ENCODE results near the gene LARP4B. TPM values are rescaled to one million over a fixed set of nuclear protein-coding genes. Genes with fewer than 3 reads are reported as not detected.
"Not testable (repeated sequence)": the region's sequence is repeated elsewhere in the genome, so short reads cannot be mapped to it uniquely, and the experiment has no call there.

Gene LARP4B
- total RNA-seq, 1 experiment from 2014 or later = 13.6 TPM

DNA sequence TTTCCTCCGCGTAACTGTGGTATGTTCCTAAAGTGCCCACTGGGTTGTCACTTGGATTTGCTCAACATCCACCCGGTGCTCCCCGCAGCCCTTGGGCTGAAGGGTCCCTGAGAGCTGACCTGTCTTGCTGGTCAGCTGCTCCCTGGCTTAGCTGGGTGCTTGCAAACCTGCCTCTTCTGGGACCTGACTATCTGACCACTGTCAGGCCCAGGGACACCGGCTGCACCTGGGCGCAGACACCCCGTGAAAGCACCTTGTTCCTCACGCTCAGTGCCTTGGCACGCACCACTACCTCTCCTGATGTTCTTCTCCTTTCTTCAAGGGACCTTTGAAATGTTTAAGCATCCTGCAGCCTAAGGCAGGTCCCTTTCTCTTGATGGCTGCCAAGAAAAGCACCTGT is 26.6 kb upstream of the LARP4B start:
- no peak for DNase-seq (ENCODE audit: low spot score)

DNA sequence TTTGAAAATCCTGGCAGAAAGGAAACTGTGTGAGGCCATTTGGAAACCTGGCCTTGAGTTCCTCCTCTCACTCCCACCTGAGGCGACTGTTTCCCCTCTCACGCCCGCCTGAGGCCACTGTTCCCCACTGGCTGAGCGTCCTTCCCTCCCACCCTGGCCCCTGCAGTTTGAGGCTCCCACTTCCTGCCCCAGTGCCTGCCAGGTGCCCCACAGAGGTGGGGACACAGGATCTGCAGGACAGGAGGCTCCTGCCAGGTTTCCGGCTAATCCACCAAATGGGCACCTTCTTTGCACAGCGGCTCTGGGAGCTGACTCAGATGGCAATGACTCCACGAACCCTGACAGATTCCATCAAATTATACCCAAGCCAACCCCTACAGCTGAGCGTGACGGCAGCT is 24.3 kb upstream of the LARP4B start:
- no peak for DNase-seq (ENCODE audit: low spot score)

DNA sequence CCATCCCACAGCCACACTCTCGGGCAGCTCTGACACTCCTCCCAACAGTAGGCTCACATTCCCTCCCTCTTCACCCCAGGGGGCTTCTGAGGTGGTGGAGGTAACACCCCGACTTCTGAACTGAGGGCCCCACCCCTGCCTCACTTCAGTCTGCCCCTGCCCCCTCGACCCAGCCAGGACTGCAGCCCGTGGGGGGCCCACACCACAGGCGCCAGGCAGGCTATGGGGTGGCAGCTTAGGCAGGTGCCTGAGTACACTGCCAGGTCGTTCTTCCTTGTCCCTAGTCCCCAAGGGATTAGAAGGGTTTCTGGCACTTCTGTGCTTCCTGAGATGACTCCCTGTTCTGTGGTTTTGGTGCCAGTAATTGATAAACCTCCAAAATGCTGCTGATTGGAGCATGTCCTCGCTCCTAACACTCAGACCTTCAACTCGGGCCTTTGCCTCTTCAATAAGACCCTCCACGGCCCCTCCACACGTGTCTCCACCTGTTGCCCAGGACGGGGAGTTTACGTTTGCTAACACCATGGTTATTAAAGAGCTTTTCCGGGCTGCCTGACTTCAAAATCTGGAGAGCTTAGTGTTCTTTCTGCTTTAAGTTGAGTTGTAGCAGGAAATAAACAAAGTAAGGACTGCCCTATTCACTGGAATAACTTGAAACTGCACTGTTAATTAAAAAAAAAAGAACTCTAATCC is 23.8 kb upstream of the LARP4B start:
- no peak for DNase-seq (ENCODE audit: low spot score)

DNA sequence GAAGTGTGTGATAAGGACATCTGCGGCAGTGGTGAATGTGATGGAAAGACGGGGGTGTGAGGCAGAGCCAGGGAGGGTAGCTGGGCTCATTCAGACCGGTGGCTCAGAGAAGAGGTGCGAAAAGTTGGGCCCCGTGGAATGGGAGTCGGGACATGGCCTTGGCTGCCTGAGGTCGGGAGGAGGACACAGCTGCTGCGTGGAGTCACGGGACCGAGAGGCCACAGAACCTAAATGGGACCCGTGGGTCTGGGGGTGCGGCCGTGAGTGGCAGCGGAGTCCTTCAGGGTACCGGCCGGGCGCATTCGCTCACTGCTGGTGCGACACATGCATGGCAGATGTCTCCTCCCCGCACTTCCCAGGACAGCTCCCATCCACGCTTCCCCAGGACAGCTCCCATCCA is 22.9 kb upstream of the LARP4B start:
- no peak for DNase-seq (ENCODE audit: low spot score)

DNA sequence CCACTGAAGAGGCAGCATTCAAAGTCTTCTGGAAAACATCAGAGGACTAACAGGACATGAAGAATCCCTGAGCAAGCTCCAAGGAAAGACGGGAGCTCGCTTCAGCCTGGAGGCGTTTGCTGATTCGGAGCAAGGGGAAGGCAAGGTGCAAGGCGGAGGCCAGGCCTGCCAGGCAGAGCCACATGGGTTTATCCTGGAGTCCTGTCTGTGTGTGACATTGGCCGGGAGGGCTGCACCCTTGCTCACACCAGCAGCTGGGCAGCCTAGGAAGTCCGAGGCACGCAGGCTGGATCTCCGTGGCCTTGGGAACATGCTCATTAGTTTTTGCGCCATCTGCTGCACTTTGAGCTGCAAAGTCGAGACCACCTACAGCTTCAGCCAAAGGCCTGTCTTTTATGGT is 22.3 kb upstream of the LARP4B start:
- DNase-seq (ENCODE audit: low spot score) = no peak

DNA sequence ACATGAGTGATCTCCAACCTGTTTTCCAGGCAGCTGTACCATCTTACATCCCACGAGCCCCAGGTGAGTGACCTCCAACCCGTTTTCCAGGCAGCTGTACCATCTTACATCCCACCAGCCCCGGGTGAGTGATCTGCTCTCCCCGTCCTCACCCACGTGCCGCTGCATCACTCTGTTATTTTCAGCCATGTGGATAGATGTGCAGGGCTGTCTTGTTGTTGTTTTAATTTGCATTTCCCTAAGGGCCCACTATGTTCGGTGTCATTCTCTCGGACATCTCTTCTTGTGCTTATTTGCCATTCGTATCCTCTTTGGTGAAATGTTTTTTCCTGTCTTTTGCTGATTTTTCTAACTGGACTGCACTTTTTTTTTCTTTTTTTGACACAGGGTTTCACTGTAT is 17.9 kb upstream of the LARP4B start:
- no peak for DNase-seq (ENCODE audit: low spot score)

DNA sequence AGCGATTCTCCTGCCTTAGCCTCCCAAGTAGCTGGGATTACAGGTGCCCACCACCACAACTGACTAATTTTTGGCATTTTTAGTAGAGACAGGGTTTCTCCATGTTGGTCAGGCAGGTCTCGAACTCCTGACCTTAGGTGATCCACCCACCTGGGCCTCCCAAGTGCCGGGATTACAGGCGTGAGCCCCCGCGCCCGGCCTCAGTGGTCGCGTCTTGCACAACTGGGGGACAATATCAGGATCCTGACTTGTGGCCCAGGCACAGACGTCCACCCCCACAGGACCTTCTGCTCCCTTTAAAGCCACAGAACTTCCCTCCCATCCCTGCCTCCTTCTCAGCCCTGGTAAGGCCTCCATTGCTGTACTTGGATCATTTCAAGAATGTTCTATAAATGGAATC is 16.8 kb upstream of the LARP4B start:
- no peak for DNase-seq (ENCODE audit: low spot score)

DNA sequence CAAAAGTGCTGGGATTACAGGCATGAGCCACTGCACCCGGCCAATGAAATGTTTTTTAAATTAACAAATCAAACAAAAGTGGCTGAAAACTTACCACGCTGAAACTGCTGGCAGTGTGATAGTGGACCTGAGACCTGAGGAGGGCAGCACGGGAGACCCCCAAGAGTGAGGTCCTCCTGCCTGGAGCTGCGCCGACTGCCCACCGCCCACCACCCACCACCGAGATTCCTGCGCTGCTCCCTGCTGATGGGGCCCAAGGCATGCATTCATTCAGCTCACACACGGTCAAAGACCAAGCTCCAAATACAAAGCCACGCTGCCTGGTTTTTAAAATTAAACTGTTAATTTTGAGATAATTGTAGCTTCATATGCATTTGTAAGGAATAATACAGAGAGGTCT is 16.4 kb upstream of the LARP4B start:
- no peak for DNase-seq (ENCODE audit: low spot score)

DNA sequence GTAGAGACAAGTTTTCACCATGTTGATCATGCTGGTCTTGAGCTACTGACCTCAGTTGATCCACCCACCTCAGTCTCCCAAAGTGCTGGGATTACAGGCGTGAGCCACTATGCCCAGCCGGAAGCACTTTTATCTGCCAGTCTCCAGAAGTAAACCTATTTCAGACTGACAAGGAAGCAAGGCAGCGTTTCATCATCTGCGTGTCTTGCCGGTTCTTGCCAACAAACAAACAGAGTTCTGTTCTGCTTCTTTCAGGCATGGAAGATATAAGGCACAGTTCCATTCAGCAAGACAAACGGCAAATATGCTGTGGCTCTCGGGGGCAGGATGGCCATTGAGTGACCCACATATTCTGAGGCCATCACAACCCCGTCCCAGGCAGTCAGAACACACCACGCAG is 15.5 kb upstream of the LARP4B start:
- no peak for DNase-seq (ENCODE audit: low spot score)

DNA sequence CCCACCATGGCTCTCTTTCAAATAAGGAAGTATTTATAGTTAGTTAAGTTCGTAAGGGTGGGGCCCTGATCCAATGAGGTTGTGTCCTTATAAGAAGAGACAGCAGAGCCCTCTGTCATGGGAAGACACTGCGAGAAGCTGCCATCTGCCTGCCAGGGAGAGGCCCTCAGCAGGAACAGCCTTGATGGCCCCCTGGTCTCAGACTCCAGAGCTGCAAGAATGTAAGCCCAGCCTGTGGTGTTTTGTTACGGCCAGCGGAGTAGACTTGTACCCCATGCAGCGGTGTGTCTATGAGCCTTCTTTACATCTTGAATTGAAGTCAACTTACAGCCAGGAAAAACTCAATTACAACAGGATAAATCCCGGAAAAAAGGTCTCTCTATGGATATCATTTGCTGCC is 14.3 kb upstream of the LARP4B start:
- no peak for DNase-seq (ENCODE audit: low spot score)

DNA sequence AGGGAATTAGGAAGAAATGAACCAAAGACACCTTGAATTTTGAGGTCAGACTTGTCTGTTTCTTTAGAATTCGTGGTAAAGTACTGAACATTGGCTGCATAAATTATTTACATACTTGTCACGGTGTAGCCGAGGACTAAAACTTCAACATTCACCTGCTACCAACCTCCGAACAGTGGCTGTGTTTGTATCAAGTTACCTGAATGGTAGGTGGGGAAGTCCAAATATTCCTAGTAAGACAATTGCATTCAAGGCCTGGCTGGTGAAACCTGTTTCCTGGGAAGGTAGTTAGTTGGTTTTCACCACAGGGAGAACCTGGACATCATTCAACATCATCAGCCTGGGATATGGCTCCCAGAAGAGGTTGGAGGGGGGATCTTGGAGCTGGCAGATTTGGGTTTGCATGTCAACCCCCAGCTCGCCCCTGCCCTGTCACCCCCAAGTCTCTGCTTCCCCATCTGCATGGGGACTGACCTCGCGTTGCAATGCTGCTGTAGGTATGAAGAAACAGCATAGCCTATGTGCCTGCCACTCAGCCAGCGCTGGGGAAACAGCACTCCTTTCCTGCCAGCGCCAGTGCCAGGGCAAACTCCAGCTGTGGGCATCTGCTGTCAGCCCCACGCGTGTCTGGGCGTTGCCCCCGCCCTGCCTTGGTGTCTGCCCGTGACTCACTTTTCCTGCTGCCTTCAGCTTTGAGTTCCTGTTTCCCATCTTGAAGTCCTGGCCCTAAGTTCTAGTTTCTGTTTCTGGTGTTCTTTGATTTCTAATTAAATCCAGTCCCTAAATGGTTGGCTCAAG is 12.7 kb upstream of the LARP4B start:
- no peak for DNase-seq (ENCODE audit: low spot score)

DNA sequence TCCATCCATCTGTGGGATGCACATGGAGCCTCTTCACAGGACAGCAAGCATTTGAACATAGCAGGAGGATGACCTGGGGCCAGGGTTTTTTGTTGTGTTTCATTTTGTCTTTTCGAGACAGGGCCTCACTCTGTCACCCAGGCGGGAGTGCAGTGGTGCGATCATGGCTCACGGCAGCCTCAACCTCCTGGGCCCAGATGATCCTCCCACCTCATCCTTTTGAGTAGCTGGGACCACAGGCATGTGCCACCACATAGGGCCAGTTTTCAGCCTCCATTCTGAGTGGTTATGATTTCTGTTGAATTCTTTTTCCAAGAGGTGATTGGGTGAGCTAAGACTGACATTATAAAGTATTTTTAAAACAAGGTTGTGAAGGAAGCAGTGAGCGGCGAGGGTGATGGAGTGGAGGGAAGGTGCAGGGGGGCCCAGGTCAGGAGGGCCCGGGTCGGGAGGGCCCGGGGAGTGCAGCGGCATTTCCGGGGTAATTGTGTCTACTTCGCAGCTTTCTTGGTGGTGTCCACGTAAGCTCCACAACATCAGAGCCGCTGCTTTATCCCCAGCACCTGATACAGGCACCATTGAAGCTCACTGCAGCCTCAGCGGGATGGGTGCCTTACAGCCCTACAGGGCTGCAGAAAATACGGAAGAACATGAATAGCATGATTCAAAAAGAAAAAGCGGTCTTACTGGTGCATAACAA is 12.0 kb upstream of the LARP4B start:
- no peak for DNase-seq (ENCODE audit: low spot score)

DNA sequence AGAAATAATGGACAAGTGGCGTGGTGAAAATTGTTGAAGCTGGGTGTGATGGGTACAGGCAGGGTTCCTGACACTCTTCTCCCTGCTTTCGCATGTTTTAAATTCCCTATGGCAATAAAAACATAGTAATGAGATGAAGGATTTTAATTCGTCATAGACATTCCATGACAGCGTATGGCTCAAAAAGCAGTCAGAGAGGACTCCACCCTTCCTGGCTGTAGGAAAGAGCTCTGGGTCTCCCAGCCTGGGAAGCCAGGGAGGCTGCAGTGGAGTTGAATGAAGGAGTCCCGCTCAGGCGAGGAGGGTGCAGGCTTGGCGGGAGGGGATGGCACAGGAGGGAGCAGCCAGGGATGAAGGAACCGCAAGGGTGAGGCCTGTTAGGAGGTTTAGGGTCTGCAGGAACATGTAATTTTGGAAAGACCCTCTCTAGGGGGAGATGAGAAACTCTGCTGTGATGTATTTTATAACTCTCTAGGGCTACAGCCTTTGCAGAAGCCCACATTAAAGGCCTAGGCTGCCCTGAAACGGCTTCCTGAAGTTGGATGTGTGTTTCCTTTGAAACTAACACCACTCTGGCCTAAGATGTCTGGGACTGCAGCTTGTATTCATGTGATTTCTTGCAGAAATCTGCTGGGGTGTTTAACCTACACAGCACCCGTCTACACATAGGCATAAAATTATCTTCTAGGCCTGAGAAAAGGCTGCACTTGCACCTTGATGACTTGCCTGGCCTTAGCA is 7.6 kb upstream of the LARP4B start:
- no peak for DNase-seq (ENCODE audit: low spot score)

DNA sequence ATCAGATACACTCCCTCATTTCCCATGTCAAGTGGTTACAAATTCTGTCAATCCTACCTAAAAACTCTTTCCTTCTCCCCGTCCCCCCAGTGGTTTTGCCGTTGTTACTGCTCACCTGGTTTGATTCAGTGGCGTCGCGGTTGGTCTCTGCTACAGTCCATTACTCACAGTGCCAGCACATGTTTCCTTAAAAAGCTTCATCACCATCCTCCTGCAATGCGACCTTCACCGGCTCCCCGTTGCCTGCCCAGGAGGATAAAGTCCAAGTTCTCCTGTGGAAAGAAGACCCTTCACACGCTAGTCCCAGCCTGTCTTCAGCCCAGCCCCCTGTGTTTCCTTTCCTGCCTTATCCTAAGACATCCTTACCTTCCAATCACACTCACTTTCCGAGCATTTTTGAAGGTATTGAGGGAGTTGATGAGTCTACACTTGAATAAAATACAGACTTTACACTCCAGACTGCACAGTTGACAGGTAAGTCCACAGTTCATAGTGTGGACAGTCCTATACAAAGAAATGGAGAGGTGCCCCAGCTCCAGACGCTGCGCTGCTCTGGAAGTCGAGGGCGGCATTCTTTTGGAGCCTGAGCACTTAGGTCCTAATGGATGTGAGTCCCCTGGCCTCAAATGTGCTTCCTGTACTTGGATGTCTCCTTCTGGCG is 3.4 kb upstream of the LARP4B start:
- no peak for DNase-seq (ENCODE audit: low spot score)

DNA sequence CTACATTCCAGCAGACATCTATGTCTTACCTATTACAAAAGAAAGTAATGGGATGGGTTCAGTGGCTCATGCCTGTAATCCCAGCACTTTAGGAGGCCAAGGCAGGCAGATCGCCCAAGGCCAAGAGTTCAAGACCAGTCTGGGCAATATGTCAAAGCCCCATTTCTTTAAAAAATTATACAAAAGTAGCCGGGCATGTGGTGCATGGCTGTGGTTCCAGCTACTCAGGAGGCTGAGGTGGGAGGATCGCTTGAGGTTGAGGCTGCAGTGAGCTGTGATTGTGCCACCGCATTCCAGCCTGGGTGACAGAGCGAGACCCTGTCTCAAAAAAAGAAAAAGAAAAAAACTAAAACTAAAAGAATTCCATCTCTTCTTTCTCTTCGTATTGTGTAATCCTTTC is 2.7 kb upstream of the LARP4B start:
- not testable (repeated sequence) for DNase-seq (ENCODE audit: low spot score)

DNA sequence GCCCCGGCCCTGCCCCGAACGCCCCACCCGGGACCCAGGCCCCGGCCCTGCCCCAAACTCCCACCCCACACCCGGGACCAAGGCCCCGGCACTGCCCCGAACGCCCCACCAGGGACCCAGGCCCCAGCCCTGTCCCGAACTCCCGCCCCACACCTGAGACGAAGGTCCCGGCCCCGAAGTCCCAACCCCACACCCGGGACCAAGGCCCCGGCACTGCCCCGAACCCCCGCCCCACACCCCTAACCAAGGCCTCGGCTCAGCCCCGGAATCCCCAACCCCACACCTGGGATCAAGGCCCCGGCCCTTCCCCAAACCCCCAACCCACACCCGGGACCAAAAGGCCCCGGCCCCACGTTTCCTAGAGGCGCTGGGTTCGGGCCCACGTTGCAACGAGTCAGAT is 1.1 kb upstream of the LARP4B start:
- DNase-seq (ENCODE audit: low spot score) = no peak

DNA sequence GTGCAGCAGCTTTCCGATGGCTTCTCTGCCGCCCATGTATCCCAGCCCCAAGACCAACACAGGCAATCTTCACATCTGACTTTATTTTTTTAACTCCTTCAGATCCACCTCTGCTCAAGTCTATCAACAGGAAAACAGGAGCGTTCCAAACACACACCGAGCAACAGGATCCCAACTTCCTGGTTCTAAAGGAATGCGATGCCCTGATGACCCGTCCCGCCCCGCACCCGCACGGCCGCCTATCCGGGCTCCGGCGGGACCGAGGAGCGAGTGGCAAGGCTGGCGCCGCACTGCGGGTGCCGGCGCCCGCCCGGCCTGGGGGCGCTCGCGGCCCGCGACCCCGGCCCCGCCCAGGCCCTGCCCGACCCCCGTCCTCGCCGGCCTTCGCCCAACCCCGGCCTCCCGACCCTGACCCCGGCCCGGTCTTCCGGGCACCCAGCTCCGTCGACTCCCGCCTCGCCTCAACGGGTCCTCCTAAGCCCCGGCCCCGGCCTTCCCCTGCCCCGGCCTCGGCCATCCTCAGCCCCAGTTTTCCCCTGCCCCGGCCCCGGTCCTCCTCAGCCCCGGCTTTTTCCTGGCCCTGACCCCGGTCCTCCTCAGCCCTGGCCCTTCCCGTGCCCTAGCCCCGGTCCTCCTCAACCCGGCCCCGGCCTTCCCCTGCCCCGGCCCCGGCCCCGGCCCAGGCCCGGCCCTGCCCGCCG is 730 bp downstream of the LARP4B start:
- DNase-seq (ENCODE audit: low spot score) = no peak

DNA sequence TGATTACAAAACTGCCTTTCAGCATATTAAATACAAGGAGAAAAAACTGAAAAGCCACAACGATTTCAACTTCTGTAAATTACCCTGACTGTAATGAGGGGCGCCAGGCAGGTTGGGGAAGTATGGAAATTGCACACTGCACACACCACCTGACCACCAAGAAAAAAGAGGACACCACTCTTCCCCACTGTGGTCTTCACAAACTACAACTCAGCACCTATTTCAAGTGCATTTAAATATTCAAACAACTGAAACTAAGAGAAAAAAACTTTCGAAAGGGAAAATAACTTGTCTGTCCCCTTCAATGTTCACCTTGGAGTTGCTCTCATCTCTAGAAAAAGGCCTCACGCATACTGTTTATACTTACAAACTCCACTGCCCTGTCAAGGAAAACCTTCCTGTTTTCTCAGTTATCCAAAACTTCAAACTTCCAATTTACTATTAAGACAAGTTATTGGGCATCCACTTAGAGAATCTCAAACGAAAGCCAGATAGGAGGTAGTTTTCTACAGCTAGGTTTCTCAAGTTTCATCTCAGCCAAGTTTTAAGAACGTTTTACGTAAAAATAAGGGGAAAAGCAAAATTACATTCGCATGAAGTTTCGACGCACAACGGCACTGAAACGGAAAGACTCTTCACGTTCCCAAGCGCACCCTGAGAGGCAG is 1.4 kb downstream of the LARP4B start:
- DNase-seq (ENCODE audit: low spot score) = no peak

DNA sequence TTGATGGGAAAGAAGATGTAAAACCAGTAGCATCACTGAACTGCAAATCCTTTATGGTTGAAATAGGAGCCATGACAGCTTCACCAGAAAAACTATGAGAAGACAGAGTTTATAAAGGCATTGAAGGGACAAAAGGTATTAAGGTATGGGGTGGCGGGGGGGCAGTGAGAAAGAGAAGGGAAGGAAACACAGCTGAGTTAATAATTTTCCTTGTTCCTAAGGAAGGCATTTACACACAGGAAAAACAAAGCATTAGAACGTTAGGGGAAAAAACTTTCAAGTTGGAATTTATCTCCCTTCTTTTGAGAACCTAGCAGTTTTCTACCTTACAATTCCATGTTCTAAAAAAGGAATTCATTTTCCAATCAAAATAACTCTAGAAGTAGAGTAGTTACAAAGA is 4.4 kb downstream of the LARP4B start:
- no peak for DNase-seq (ENCODE audit: low spot score)

DNA sequence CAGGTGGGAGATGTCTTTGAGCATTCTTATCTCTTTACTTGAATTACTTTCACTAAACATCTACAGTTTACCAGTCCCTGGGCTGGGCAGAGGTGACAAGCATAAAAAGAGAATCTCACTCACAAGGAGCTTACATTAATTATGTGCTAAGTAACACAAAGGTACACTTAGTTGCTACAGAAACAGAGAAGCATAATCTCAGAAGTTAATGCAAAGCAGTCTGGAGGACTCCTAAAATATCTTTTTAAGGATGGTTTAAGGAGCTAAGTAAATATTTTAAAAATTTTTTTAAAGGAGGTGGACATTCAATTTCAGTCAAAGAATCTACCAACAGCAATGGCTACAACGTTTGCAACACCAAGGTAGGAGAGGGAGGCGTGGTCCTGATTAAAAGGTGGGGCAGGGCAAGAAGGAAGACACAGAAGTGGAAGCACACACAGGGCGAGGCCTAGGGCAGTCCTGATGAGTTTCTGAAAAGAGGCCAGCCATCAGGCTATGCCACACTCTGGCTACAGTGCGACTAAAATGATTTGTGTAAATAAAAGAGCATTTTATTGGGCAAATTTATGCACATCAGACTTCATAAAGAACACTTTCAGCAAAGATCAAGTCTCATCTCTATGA is 5.3 kb downstream of the LARP4B start:
- no peak for DNase-seq (ENCODE audit: low spot score)
